ENCODE measurements around the gene PRIMA1. TPM values are rescaled to one million over a fixed set of nuclear protein-coding genes. Genes with fewer than 3 reads are reported as not detected.

PRIMA1 gene
- total and polyA plus RNA-seq, 2 donors (not counting 1 experiment from before 2014, with no cell fraction given) = not detected

GRCh38 chr14:93725993-93726392 is 62.3 kb downstream of the PRIMA1 start:
- no peak for ATAC-seq (ENCODE audit: low read depth)
- no peak overlapping the region for H3K4me2 ChIP-seq (replicated peaks; ENCODE audit: low read depth, low read length, poor library complexity, severe bottlenecking)
- peaks cover 0 to 3% (median 0%) of the 10 kb centered on the region in 3 donors for H3K9me3 ChIP-seq (ENCODE audit: control extremely low read depth in 1 of 3, control insufficient read depth in 2 of 3, insufficient read depth in 1 of 3, low read length in 2 of 3)
- no peak overlapping the region for H2AFZ ChIP-seq (ENCODE audit: insufficient read depth, low read depth, low read length, poor library complexity, severe bottlenecking)
- H3K4me3 Mint-ChIP-seq = no peak overlapping the region
- DNase-seq = no peak
- intact Hi-C loops (cut with micrococcal nuclease) = no loop called here
- no peaks in the 10 kb centered on the region for H3K36me3 ChIP-seq (replicated peaks in 1 of 2; ENCODE audit: control extremely low read depth in 1 of 2, control insufficient read depth in 1 of 2, extremely low read depth in 1 of 2, insufficient read depth in 2 of 2, low read length in 1 of 2)
- CTCF ChIA-PET = no interaction called here
- H3K4me3 ChIP-seq (ENCODE audit: control extremely low read depth in 1 of 5, extremely low read depth in 1 of 5, insufficient read depth in 1 of 5, low read depth in 2 of 5, low read length in 4 of 5) = no peak overlapping the region
- peaks cover 4% of the 10 kb centered on the region for H3K9me3 Mint-ChIP-seq (ENCODE audit: insufficient read depth)
- no peaks in the 10 kb centered on the region for H3K4me1 Mint-ChIP-seq
- POLR2A ChIA-PET = no interaction called here
- no peak overlapping the region for H3K9ac ChIP-seq (ENCODE audit: low read length)
- no peak for TF ChIP-seq CTCF (IDR thresholded peaks at IDR 0.05)
- no peak for TF ChIP-seq EZH2 (IDR thresholded peaks at IDR 0.05; ENCODE audit: borderline replicate concordance, insufficient read depth, low read depth, low read length, poor library complexity, severe bottlenecking)
- no peaks in the 10 kb centered on the region for H3K4me1 ChIP-seq (ENCODE audit: control insufficient read depth in 2 of 2, insufficient read depth in 2 of 2, low read length in 2 of 2)
- WGBS (ENCODE audit: insufficient coverage) = 97% methylated on average over 9 of the region's 9 CpGs
- H3K27ac Mint-ChIP-seq = no peak overlapping the region
- H3K79me2 ChIP-seq (ENCODE audit: control insufficient read depth, insufficient read depth, low read length) = no peaks in the 10 kb centered on the region
- H3K27me3 ChIP-seq (replicated peaks in 1 of 4; ENCODE audit: control extremely low read depth in 1 of 4, control insufficient read depth in 3 of 4, insufficient read depth in 4 of 4, low read length in 3 of 4) = no peaks in the 10 kb centered on the region
- H3K27me3 Mint-ChIP-seq = peaks cover 13% of the 10 kb centered on the region
- no peaks in the 10 kb centered on the region for H4K20me1 ChIP-seq (ENCODE audit: control insufficient read depth, insufficient read depth, low read length, poor library complexity, severe bottlenecking)
- no peak overlapping the region for H3K27ac ChIP-seq (ENCODE audit: low read length in 2 of 2)

GRCh38 chr14:93725002-93725582 is 63.2 kb downstream of the PRIMA1 start:
- no peak for ATAC-seq (ENCODE audit: low read depth)
- Histone ChIP-seq H3K27me3 (replicated peaks in 1 of 4; ENCODE audit: control extremely low read depth in 1 of 4, control insufficient read depth in 3 of 4, insufficient read depth in 4 of 4, low read length in 3 of 4) (no peaks in the 10 kb centered on the region), H3K4me1 (ENCODE audit: control insufficient read depth in 2 of 2, insufficient read depth in 2 of 2, low read length in 2 of 2) (no peaks in the 10 kb centered on the region), H3K79me2 (ENCODE audit: control insufficient read depth, insufficient read depth, low read length) (no peaks in the 10 kb centered on the region), H3K9me3 (ENCODE audit: control extremely low read depth in 1 of 3, control insufficient read depth in 2 of 3, insufficient read depth in 1 of 3, low read length in 2 of 3) (peaks cover 0 to 3% (median 0%) of the 10 kb centered on the region in 3 donors), H3K27ac (ENCODE audit: low read length in 2 of 2) (no peak overlapping the region), H2AFZ (ENCODE audit: insufficient read depth, low read depth, low read length, poor library complexity, severe bottlenecking) (no peak overlapping the region), H3K4me2 (replicated peaks; ENCODE audit: low read depth, low read length, poor library complexity, severe bottlenecking) (no peak overlapping the region), H3K9ac (ENCODE audit: low read length) (no peak overlapping the region), H3K4me3 (ENCODE audit: control extremely low read depth in 1 of 5, extremely low read depth in 1 of 5, insufficient read depth in 1 of 5, low read depth in 2 of 5, low read length in 4 of 5) (no peak overlapping the region), H3K36me3 (replicated peaks in 1 of 2; ENCODE audit: control extremely low read depth in 1 of 2, control insufficient read depth in 1 of 2, extremely low read depth in 1 of 2, insufficient read depth in 2 of 2, low read length in 1 of 2) (no peaks in the 10 kb centered on the region), H4K20me1 (ENCODE audit: control insufficient read depth, insufficient read depth, low read length, poor library complexity, severe bottlenecking) (no peaks in the 10 kb centered on the region)
- H3K4me3 Mint-ChIP-seq = no peak overlapping the region
- ChIA-PET CTCF (no interaction called here), POLR2A (no interaction called here)
- peaks cover 12% of the 10 kb centered on the region for H3K27me3 Mint-ChIP-seq
- H3K9me3 Mint-ChIP-seq (ENCODE audit: insufficient read depth) = peaks cover 4% of the 10 kb centered on the region
- H3K27ac Mint-ChIP-seq = no peak overlapping the region
- intact Hi-C loops (cut with micrococcal nuclease) = no loop called here
- H3K4me1 Mint-ChIP-seq = no peaks in the 10 kb centered on the region
- no peak for DNase-seq
- whole genome bisulfite sequencing (ENCODE audit: insufficient coverage) = 81% methylated on average over 17 of the region's 21 CpGs
- TF ChIP-seq CTCF (IDR thresholded peaks at IDR 0.05) (no peak), EZH2 (IDR thresholded peaks at IDR 0.05; ENCODE audit: borderline replicate concordance, insufficient read depth, low read depth, low read length, poor library complexity, severe bottlenecking) (no peak)
